Measurements from ENCODE around the gene IGFBP5.
A peak's percentile ranks its signal among the peaks of the same experiment; 100 is the strongest.

The IGFBP5 gene

GRCh38 chr2:216654528-216655052, 40.8 kb downstream of the IGFBP5 start:
- in situ Hi-C loops (cut with HindIII; ENCODE audit: low sequenced_read_pairs): loop anchor here (5.0 kb wide), 1 partner anchor 137 kb away; no protein-coding TSS in a partner anchor
- no peak for DNase-seq (ENCODE audit: low read depth)
- no peak overlapping the region for H3K4me3 ChIP-seq (ENCODE audit: low read depth, low read length)
- no peak for TF ChIP-seq CTCF (IDR thresholded peaks at IDR 0.05; ENCODE audit: low read depth, low read length, missing control alignments)

- no peak overlapping the region for H3K4me3 ChIP-seq (ENCODE audit: low read depth, low read length)
- in situ Hi-C loops (cut with HindIII; ENCODE audit: low sequenced_read_pairs): loop anchor here (5.0 kb wide), 1 partner anchor 137 kb away; no protein-coding TSS in a partner anchor
- DNase-seq (ENCODE audit: low read depth): no peak
- TF ChIP-seq CTCF (IDR thresholded peaks at IDR 0.05; ENCODE audit: low read depth, low read length, missing control alignments): no peak
Observed at GRCh38 chr2:216653931-216654365, 41.4 kb downstream of the IGFBP5 start.

DNA sequence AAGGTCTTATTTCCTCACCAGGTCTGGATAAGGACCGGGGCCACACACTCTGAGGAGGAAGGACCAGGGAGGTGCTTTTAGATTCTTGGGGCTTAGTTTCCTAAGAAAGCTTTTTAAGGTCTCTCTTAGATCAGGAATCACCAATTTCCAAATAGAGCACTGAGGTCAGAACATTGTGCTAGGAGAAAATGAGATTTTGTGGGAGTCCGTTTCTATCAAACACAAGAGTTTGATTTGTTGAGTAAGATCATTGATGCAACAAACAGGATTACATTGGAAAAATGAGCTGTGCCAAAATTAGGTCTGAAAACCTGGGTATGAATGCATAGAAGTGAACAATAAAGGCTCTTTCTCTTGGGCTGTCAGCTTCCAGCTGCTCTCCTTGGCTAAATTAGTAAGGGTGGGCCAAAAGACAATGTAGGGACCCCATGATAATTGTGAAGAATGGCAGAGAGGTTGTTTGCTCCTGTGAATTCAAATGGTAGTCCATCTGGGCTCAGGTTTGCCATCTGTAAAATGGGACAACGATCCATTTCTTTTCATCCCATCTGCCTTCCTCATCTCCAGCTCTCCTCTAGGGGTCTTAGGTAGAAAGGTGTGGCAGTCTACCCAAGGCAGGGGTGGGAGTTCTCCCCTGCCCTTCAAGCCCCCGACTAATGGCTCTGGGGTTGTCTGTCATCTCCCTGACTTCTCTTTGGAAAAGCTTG, 42.1 kb downstream of the IGFBP5 start:
- no peak for DNase-seq (ENCODE audit: low read depth)
- in situ Hi-C loops (cut with HindIII; ENCODE audit: low sequenced_read_pairs): loop anchor here (5.0 kb wide), 1 partner anchor 136 kb away; no protein-coding TSS in a partner anchor
- no peak overlapping the region for H3K4me3 ChIP-seq (ENCODE audit: low read depth, low read length)
- no peak for TF ChIP-seq CTCF (IDR thresholded peaks at IDR 0.05; ENCODE audit: low read depth, low read length, missing control alignments)

DNA sequence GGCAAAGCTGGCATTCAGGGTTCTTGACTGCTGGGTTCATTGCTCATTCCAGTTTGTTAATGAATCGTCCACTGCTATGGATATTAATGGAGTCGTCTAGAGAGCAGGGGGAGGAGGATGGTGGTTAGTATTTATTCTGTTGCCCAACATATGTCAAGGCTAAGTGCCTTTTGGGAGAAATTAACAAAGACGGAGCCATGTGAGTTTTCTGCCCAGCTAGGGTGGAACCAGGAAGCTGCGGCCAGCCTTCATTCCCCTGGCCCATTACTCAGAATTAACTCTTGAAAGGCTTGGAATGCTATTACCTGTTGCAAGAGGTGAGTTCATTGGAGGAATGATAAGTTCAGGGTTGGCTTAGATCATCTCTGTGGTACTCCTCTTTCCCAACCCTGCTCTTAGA, 42.8 kb downstream of the IGFBP5 start:
- H3K4me3 ChIP-seq (ENCODE audit: low read depth, low read length): no peak overlapping the region
- DNase-seq (ENCODE audit: low read depth): no peak
- in situ Hi-C loops (cut with HindIII; ENCODE audit: low sequenced_read_pairs): loop anchor here (5.0 kb wide), 1 partner anchor 135 kb away; no protein-coding TSS in a partner anchor
- TF ChIP-seq CTCF (IDR thresholded peaks at IDR 0.05; ENCODE audit: low read depth, low read length, missing control alignments): no peak

DNA sequence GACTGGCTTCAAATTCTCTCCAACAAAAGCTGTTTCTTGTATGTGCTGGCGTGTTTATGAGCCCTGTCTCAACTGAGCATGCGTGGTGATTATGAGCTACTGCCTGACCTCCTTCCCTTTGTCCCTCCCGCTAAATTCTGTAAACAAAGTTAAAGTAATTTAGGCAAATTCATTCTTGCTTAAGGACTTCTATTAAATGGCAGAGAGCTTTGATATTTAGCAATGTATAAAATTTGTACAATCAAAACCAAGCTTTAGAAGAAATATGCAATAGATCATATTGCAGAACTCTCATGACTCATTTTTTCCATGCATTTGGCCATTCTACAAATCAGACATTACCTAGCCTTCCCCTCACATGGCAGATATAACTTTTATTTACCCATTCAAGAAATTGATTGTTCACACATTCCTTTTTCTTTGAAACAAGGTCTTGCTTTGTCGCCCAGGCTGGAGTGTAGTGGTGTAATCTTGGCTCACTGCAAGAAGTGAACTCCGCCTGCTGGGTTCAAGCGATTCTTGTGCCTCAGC, 43.9 kb downstream of the IGFBP5 start:
- peak; percentile 84 for DNase-seq (ENCODE audit: low read depth)
- TF ChIP-seq CTCF (IDR thresholded peaks at IDR 0.05; ENCODE audit: low read depth, low read length, missing control alignments): no peak
- H3K4me3 ChIP-seq (ENCODE audit: low read depth, low read length): no peak overlapping the region
- in situ Hi-C loops (cut with HindIII; ENCODE audit: low sequenced_read_pairs): loop anchor here (5.0 kb wide), 1 partner anchor 134 kb away; no protein-coding TSS in a partner anchor

- H3K4me3 ChIP-seq (ENCODE audit: low read depth, low read length): no peak overlapping the region
- no peak for TF ChIP-seq CTCF (IDR thresholded peaks at IDR 0.05; ENCODE audit: low read depth, low read length, missing control alignments)
- DNase-seq (ENCODE audit: low read depth): no peak
- in situ Hi-C loops (cut with HindIII; ENCODE audit: low sequenced_read_pairs): loop anchor here (5.0 kb wide), 1 partner anchor 133 kb away; no protein-coding TSS in a partner anchor
Observed at GRCh38 chr2:216650626-216651257, 44.6 kb downstream of the IGFBP5 start.
